GM12801 (cell line): Measurements from ENCODE around the gene MAD1L1.

Source experiments
- CTCF ChIP-seq: IDR thresholded peaks from one replicate; pipeline ENCODE4 v1.5.1; 2011; ENCODE audit warnings: control low read depth; ENCODE audit not compliant: insufficient read length; ENCODE audit errors: extremely low read depth

Gene MAD1L1

DNA sequence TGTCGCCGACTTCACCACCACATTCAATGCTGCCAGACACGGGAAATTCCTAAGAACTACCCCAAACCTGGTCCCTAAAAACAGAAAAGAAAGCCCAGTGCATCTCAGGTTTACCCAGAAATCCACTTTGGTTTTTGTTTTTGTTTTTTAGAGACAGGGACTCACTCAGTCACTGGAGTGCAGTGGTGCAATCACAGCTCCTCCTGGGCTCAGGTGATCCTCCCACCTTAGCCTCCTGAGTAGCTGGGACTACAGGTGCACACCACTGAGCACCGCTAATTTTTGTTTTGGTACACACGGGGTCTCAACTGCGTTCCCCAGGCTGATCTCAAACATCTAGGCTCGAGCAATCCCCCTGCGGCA is 22.8 kb downstream of the MAD1L1 start:
- no peak for TF ChIP-seq CTCF

DNA sequence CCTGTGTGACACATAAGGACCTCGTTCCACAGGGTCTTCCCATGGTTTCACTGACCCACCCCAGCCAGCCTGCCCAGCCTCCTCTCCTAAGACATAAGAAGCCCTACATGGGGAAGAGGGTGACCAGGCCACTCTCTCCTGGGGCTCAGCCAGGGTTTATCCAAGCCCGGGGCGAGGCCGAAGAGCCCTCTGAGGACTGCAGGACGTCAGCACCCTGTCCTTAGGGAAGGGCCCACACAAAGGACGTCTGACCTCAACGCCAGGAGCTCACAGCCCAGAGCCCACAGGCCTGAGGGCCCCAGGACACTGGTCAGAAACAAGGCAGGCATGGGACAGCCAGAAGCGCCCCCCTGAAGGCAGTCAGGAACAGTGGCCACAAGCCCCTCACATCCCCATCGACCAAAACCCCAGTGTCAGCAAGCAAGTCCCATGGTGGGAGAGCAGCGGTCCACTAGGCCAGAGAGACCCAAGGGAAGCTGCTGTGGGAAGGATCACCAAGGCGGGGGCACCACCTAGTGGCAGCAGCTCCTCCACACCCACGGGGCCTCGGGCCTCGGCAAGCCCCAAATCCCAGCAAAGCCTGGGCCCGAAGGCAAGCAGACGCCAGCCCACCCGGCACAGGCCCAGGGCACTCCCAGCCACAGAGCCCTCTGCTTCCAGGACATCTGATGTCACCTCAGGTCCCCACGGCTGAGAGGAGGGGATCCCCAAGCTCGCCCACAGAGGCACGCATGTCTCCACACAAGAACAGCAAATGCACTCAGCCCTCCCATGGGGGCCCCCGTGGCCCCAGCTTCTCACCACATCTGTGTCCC is 23.4 kb downstream of the MAD1L1 start:
- TF ChIP-seq CTCF, result no peak

DNA sequence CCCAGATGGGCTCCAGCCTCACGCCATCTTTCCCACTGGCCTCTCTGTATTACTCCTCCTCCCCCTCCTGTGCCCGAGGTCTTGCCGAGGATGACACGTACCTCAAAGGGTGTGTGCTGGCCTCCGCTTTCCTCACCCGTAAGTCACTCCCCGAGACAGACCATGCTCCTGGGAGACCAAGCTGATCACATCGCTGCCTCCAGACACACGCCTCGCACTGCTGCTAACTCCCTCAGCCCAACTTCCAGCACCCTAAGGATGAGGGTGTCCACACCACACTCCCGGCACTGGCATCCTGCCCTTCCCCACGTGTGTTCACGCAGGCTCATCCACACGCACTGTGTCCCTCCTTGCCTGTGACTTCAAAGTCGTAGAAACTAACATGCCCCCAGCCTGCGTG is 24.0 kb downstream of the MAD1L1 start:
- TF ChIP-seq CTCF, result no peak

GRCh38 chr7:2205036-2205780 is 27.5 kb downstream of the MAD1L1 start:
- no peak for TF ChIP-seq CTCF

DNA sequence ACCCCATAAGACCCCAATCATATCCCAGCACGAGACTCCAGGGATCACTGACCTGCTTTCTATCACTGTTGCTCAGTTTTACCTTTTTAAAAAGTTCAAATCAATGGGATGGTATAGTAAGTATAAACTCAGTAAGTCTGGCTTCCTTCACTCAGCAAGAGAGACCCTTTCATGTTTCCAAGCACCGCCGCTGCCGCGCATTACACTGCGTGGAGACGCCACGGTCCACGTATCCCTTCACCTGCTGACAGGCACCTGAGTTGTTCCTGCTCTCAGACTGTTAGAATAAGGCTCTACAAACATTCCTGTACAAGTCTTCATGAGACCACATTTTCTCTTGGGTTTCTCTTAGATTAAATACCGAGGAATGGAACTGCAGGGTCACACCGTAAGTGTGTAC is 28.3 kb downstream of the MAD1L1 start:
- TF ChIP-seq CTCF, result no peak

DNA sequence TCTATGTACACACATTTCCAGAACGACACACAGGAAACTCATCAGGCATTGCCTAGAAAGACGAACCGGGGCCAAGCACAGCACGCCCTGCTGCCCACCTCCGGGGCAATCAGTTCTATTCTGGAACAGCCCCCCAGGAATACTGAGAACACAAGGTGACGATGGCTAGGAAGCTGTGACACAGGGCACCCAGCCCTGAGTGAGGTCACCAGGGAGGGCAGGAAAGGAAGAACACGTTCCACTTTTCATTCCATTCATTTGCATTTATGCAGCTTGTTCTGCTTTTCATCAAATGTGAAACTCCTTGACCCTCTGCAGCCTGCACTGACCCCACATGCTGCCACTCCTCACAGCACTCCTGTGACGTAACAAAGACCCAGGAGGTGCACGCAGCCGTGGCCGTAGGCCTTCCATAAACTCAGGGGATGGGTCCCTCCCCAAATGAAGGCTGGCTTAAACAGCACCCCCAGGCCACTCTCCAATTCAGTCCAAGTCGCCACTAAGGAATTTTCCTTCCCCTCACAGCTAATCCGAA is 28.9 kb downstream of the MAD1L1 start:
- no peak for TF ChIP-seq CTCF

- TF ChIP-seq CTCF, result no peak
These were observed 29.6 kb downstream of the MAD1L1 start for GRCh38 chr7:2202901-2203765.
